Spleen (tissue), 7 donors: ENCODE measurements around the gene FBLN5.

Experiments used
- CTCF ChIP-seq, 11 experiments: fragments of 200-600 bp in 7 of 11; fragments of 450-650 bp in 4 of 11; sonication (generic) in 4 of 11; IDR thresholded peaks in 8 of 11; conservative IDR thresholded peaks in 3 of 11; 1 replicate in 7 of 11; 2 replicates in 4 of 11; pipeline versions ENCODE4 v1.4.0 to v1.8.0; 2016 to 2021; ENCODE audit warnings: antibody characterized with exemption in 11 of 11, inconsistent platforms in 4 of 11, mild to moderate bottlenecking in 1 of 11
- POLR2AphosphoS5 ChIP-seq, 3 donors: sonication (generic); formaldehyde crosslinking; IDR thresholded peaks; one replicate each; pipeline ENCODE4 v1.5.1; 2017; ENCODE audit warnings: antibody characterized with exemption in 3 of 3
- donor health status: DM: no; HTN: no; CAD: no; lungs with moderate emphysema.
- donor health status: DM: no; HTN: no; CAD: no.
- donor health status: DM: no; HTN: no; CAD: no.

- TF ChIP-seq CTCF (IDR thresholded peaks at IDR 0.05 in 8 of 11, conservative IDR thresholded peaks at IDR 0.05 in 3 of 11) (no peak), POLR2AphosphoS5 (IDR thresholded peaks at IDR 0.05) (no peak)
Observed at GRCh38 chr14:91848504-91849001, 98.9 kb downstream of the FBLN5 start.
